GM18508 (cell line): ENCODE results near the gene CDKN2AIP.

Experiments used
- ATAC-seq: cut with Tn5 transposase; IDR thresholded peaks from one replicate; pipeline ENCODE4 v1.9.1; 2021; ENCODE audit warnings: moderate number of reproducible peaks; ENCODE audit not compliant: insufficient read depth, unreplicated experiment

CDKN2AIP gene

GRCh38 chr4:183444214-183445096 is at the start of gene CDKN2AIP:
Gene CDKN2AIP, plus strand, starts transcription at chr4:183444636. Its CDS starts 162 bp downstream, at chr4:183444798.
- peak; percentile 71 for ATAC-seq

DNA sequence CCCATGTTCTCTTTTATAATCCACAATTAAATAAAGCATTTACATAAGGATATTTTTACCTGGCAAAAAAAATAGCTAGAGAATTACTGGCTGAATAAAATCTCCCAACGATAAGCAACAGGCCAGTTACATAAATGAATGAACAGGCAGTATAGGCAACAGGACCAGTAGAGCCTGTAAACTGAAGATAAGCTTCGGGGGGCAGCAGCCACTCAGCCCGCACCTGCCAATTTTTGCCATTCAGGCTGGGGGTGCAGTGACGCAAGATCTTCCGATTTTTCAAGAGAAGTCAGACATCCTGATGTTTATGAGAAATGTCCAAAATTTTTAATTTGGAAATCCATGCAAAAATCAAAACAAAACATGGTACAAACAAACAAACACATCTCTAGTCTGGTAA is 49.0 kb upstream of the CDKN2AIP start:
- ATAC-seq, result no peak

GRCh38 chr4:183396227-183396637 is 48.2 kb upstream of the CDKN2AIP start:
- ATAC-seq, result no peak

- ATAC-seq, result no peak
These were observed 46.6 kb upstream of the CDKN2AIP start for GRCh38 chr4:183397741-183398297.

DNA sequence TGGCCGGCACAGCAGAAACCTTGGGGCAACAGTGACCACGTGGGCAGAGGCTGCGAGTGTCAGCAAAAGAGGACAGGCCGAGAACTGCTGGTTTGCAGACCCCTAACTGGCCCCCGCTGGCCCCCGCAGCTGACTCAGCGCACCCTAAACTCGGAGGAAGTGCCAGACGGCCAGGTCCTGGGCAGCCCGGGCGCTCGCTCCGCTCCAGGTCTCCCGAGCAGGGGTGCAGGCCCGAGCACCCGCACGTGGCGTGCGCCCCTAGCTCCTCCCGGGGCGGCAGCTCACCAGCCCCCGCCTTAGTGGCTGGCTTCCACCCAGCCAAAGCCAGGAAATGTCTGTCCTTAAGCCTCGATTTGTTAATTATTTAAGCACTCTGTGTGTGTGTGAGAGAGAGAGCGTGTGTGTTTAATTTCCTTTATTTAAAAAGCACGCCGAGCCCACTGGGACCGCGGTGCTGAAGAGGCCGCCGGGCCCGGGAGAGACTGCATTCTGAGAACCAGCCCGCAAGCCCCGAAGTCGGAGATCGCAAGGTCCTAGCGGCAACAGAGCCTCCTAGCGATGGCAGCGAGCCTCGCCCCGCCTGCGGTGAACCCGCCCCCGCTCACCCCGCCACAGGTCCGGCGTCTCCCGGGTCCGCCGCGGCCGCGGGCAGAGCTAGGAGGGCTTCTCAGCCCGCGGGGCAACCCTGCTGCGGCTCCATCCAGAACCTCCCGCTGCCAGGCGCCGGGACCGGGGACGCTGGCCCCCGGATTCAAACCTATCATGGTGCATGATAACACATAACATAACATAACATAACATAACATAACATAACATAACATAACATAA is 45.9 kb upstream of the CDKN2AIP start:
- peak; percentile 77 for ATAC-seq

GRCh38 chr4:183399126-183399522 is 45.3 kb upstream of the CDKN2AIP start:
- no peak for ATAC-seq

DNA sequence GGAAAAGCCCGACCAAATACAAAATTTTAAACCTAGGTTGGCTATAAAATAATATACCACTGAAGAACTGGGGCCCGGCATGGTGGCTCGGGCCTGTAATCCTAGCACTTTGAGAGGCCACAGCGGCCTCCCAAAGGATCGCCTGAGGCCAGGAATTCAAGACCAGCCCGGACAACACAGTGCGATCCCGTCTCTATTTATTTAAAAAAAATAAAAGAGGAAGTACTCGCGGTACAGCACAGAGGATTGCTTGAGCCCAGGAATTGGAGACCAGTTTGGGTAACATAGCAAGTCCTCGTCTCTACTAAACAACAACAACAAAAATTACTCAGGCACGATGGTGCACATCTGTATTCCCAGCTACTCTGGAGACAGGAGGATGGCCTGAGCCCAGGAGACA is 44.8 kb upstream of the CDKN2AIP start:
- no peak for ATAC-seq

GRCh38 chr4:183400035-183400434 is 44.4 kb upstream of the CDKN2AIP start:
- ATAC-seq, result no peak

DNA sequence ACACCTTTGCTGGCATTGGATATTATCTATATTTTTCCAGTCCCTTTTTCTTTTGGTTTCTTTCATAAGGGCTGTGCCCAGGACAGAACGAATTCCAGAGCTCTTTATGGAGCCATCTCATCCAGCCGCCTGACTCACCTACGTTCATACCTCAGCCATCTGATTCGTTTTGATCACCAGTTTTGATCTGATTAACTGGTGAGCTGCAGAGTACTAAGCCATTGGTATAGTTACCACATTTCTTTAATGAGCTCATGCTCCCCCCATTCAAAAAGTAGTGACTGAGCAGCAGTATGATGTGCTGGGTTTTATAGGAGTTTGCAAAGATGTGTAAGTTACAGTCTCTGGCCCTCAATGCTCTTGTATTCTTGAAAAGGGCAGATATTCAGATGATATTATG is 43.0 kb upstream of the CDKN2AIP start:
- ATAC-seq, result no peak

DNA sequence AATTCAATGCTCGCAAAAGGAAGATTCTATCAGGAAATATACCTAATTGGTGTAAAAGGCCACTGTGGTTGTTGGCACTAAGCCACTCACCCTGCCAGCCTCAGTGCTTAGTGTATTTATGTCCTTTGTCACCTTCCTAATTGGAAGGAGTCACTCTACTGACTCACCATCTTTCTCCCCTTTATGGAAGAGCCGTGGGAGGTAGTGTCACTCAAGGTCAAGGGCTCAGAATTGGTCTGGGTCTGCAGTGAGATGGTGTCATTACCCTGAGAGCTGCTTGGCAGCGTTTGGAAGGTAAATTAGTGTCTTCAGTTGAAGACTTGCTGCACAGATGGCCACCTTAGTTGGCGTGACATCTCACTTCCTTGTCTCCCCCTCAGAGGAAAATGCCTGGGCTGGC is 41.7 kb upstream of the CDKN2AIP start:
- no peak for ATAC-seq

DNA sequence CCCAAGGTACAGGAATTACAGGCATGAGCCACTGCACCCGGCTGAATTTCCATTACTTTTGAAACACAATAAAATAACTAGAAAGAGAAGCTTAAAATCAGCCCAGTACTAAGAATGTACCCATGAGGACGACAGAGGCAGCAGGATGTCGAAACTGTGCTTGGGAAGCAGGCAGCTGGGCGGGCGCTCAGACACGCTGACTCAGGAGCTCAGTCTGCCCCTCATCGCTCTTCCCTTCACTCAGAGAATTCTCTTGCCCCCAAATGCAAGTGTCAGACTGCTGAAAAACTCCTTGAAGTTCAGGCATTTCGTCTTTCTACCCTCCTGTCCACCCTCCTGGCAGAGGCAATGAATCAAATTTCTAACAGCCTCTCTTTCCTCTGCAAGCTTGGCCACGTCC is 41.0 kb upstream of the CDKN2AIP start:
- no peak for ATAC-seq

GRCh38 chr4:183403961-183404360 is 40.5 kb upstream of the CDKN2AIP start:
- ATAC-seq, result no peak

GRCh38 chr4:183405303-183405702 is 39.1 kb upstream of the CDKN2AIP start:
- no peak for ATAC-seq

DNA sequence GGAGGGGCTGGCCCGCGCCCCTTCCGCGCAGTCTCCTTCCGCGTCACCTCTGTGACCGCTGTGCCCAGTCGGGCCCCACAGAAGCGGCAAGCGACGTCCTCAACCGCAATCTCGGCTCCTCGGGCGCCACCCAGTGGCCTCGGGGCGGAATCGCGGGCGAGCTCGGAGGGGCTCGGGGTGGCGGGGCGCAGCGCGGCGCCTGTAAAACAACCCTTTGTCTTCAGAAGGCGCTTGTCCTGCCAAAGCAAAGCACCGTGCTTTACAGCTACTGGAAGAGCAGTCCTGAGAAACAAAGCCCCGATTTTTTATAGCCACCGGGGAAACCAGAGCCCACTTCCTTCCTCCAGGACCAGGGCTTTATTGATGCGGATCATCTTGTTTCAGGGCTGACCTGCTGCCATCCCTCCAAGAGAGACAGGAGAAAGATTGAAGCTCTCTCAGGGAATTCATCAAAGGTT is 37.3 kb upstream of the CDKN2AIP start:
- ATAC-seq, result peak; percentile 91

GRCh38 chr4:183407635-183408464 is 36.6 kb upstream of the CDKN2AIP start:
- ATAC-seq, result no peak

GRCh38 chr4:183408796-183409195 is 35.6 kb upstream of the CDKN2AIP start:
- no peak for ATAC-seq

DNA sequence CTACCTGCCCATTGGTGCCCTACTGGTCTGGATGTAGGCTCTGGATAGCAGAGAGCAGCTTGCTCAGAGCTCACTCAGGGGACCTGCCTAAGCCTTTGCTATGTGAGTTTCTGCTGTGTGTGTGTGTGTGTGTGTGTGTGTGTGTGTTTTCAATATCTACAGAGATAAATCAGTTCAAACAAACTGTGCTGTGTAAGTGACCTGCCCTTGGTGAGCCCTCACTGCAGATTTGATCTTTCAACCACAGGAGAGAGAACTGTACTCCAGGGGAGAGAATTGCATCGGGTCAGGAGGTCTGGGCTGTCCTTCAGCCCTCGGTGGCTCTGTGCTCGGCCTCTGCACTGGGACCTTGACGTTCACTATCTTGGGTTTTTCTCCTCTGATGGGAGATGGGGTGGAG is 35.0 kb upstream of the CDKN2AIP start:
- ATAC-seq, result no peak

DNA sequence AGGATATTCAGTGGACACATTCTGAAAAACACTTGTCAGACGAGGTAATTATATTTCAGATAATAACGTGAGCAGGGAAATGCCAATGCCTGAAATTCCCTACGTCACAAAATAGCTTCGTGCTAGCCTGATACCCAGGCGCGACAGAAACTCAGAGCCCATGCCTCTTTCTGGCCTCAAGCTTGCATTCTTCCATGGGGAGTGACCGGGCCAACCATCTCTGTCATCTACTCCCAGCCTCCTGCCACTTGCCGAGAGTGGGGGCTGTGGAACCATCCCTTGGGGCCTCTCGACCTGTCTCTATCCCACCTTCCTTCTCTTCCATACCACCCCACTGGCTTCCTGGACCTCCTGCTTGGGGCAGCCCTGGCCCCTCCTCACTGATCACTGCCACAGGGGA is 34.5 kb upstream of the CDKN2AIP start:
- ATAC-seq, result no peak

- no peak for ATAC-seq
These were observed 33.1 kb upstream of the CDKN2AIP start for GRCh38 chr4:183411291-183411861.

- ATAC-seq, result no peak
These were observed 31.6 kb upstream of the CDKN2AIP start for GRCh38 chr4:183412821-183413220.
